SK-N-SH treated with all-trans-retinoic acid at 6 μM for 48 hours (cell line): ENCODE measurements around the gene FLVCR1.

Experiments
- CREB5 ChIP-seq: fragments of 250-450 bp; sonication (Bioruptor Pico); IDR thresholded peaks from 2 replicates; pipeline ENCODE4 v1.5.1; 2020; ENCODE audit warnings: low read depth, mild to moderate bottlenecking, moderate library complexity
- OSR1 ChIP-seq: fragments of 250-450 bp; sonication (Bioruptor Pico); IDR thresholded peaks from 2 replicates; pipeline ENCODE4 v1.8.0; 2022; ENCODE audit warnings: moderate library complexity, mild to moderate bottlenecking, inconsistent platforms
- RARB ChIP-seq: fragments of 250-450 bp; sonication (Bioruptor Pico); IDR thresholded peaks from 2 replicates; pipeline ENCODE4 v1.8.0; 2021; ENCODE audit warnings: mild to moderate bottlenecking, moderate library complexity

DNA sequence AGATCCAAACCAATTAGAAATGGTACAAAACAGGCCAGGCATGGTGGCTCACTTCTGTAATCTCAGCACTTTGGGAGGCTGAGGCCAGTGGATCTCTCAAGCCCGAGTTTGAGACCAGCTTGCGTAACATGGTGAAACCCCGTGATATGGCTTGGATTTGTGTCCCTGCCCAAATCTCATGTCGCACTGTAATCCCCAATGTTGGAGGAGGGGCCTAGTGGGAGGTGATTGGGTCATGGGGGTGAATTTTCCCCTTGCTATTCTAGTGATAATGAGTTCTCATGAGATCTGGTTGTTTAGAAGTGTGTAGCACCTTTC, 85.3 kb downstream of the FLVCR1 start:
- TF ChIP-seq CREB5 (no peak), RARB (CRISPR knock-in tag) (no peak), OSR1 (CRISPR knock-in tag) (no peak)
